Measurements from ENCODE around the gene GADD45G. TPM values are rescaled to one million over a fixed set of nuclear protein-coding genes. Genes with fewer than 3 reads are reported as not detected.
A peak's percentile ranks its signal among the peaks of the same experiment; 100 is the strongest.

The GADD45G gene
- total and polyA plus RNA-seq, 2 of the 8 experiments (the other 6 are each of a cell fraction or from before 2014, with no cell fraction given): 7.0 to 11.4 TPM

DNA sequence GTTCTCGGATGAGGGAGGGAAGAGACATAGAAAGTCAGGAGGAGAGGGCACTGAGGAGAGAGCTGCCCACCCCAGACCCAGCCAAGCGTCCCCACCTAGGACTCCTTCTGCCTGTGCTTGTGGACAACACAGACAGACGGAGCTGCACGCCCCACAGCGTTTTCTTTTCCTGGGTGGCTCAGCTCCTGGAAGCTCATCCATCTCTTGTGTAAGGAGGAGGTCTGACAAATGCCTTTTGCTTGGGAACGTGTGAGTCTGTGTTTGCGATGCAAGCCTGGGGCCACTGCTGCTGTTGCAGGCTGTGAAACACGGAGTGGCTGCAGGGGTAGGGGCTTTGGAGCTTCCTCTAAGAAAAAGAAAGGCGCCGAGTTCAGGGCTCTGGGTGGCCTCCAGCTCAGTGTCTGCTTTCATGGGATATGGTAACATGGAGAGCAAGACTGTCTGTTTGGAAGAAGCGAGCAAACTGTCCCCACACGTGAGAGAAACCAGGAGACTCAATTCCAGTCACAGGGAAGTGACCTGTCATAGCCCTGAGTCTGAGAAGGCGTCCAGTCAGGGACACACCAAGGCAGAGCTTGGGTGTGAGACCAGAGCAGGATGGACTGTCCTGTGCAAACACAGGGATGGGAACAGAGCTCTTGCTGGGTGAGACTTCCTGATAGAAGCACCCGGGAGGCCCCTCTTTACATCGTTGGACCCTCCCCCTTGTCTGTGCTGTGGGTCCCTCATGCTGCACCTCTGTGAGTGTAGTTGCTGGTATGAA lies 42.7 kb downstream of the GADD45G start:
- H3K18ac ChIP-seq (ENCODE audit: extremely low read depth, low read length): peak overlapping the region; percentile 32
- H4K91ac ChIP-seq (replicated peaks; ENCODE audit: insufficient read length, low read length): peak overlapping the region; percentile 41
- DNase-seq (ENCODE audit: low read depth in 1 of 2, low spot score in 2 of 2): no peak
- 90% methylated on average over 15 of the region's 15 CpGs; no CpG with 5 or more reads in 1 of the 2 experiments for WGBS, 2 experiments (ENCODE audit: extremely low coverage in 1 of 2, insufficient coverage in 1 of 2, insufficient read length in 1 of 2, insufficient replicate concordance in 2 of 2, low coverage in 1 of 2, low lambda C conversion rate in 2 of 2, missing lambda C conversion rate in 1 of 2)
- H3K56ac ChIP-seq (replicated peaks; ENCODE audit: insufficient read length, low read depth, low read length): no peak overlapping the region
- H4K20me1 ChIP-seq (replicated peaks in 1 of 2; ENCODE audit: control insufficient read depth in 1 of 2, insufficient read depth in 2 of 2, low read length in 2 of 2): no peaks in the 10 kb centered on the region
- no peaks in the 10 kb centered on the region for H3K9me3 ChIP-seq (ENCODE audit: insufficient read depth in 2 of 2, low read depth in 1 of 2, low read length in 1 of 2)
- no peak overlapping the region for H2BK120ac ChIP-seq (replicated peaks; ENCODE audit: low read depth, low read length)
- no peak overlapping the region for H4K8ac ChIP-seq (ENCODE audit: extremely low read depth, insufficient read depth, low read length)
- H3K4me2 ChIP-seq (ENCODE audit: insufficient read depth in 1 of 2, low read depth in 2 of 2, low read length in 2 of 2): no peak overlapping the region
- H3K36me3 ChIP-seq (ENCODE audit: control insufficient read depth in 2 of 4, insufficient read depth in 4 of 4, low read length in 3 of 4): no peaks in the 10 kb centered on the region
- no peak overlapping the region for H3K9ac ChIP-seq (replicated peaks in 1 of 4; ENCODE audit: extremely low read depth in 1 of 4, low read depth in 3 of 4, low read length in 3 of 4)
- H3K4me3 ChIP-seq (ENCODE audit: extremely low read depth in 1 of 4, insufficient read depth in 2 of 4, low read depth in 3 of 4, low read length in 4 of 4): no peak overlapping the region
- ChIA-PET CTCF (ENCODE audit: partially characterized antibody) (interaction anchor here (0.6 to 1.8 kb wide), 11 partner anchors 8 to 451 kb away, joined by 3 to 5 read pairs (median 3); no protein-coding TSS in a partner anchor), POLR2A (ENCODE audit: partially characterized antibody) (interaction anchor here (1.1 to 1.3 kb wide), 4 partner anchors 13 to 43 kb away, joined by 3 to 4 read pairs (median 3); partner anchors contain the start of gene GADD45G)
- no peak overlapping the region for H3K14ac ChIP-seq (ENCODE audit: insufficient read length)
- H3K23ac ChIP-seq (ENCODE audit: insufficient read length): no peak overlapping the region
- H2BK12ac ChIP-seq (ENCODE audit: low read depth, low read length): peak overlapping the region; percentile 68; the same call in 1 of the 2 replicates
- no peak overlapping the region for H2BK5ac ChIP-seq (ENCODE audit: low read depth, low read length)
- no peaks in the 10 kb centered on the region for H3K79me2 ChIP-seq (ENCODE audit: control insufficient read depth in 1 of 2, insufficient read depth in 2 of 2, low read length in 2 of 2)
- peak overlapping the region; percentile 65; the same call in 1 of the 2 replicates for H2AK5ac ChIP-seq (ENCODE audit: low read depth, low read length)
- no peak for TF ChIP-seq BRCA1 (IDR thresholded peaks at IDR 0.05; ENCODE audit: low read depth, low read length)
- TF ChIP-seq RFX5 (IDR thresholded peaks at IDR 0.05; ENCODE audit: borderline replicate concordance, low read depth, low read length): no peak
- H3K4ac ChIP-seq (replicated peaks; ENCODE audit: insufficient read length, low read depth, low read length): no peak overlapping the region
- no peak overlapping the region for H2AFZ ChIP-seq (ENCODE audit: low read length)
- no peaks in the 10 kb centered on the region for H3K79me1 ChIP-seq (ENCODE audit: low read depth, low read length)
- H3K23me2 ChIP-seq (ENCODE audit: low read depth, low read length): no peaks in the 10 kb centered on the region; the same call in 1 of the 2 replicates
- H2BK20ac ChIP-seq (ENCODE audit: low read length): no peak overlapping the region
- H3K27me3 ChIP-seq (replicated peaks in 1 of 4; ENCODE audit: control insufficient read depth in 3 of 4, extremely low read depth in 1 of 4, insufficient read depth in 3 of 4, low read length in 3 of 4): no peaks in the 10 kb centered on the region
- no peak for FAIRE-seq
- H3K4me1 ChIP-seq (replicated peaks in 1 of 4; ENCODE audit: control insufficient read depth in 3 of 4, insufficient read depth in 4 of 4, low read length in 3 of 4): peaks cover 0 to 14% (median 5%) of the 10 kb centered on the region in 4 experiments; a peak in 4 of 7 replicates
- no peak overlapping the region for H4K5ac ChIP-seq (ENCODE audit: insufficient read length, low read depth, low read length)
- 0 out of 2 replicates have a peak overlapping the region, but pooled peaks have one; percentile 72 for H2BK15ac ChIP-seq (ENCODE audit: low read length)
- H3K27ac ChIP-seq (ENCODE audit: low read depth, low read length): no peak overlapping the region
